Natural killer cell (primary cell): Measurements from ENCODE around the gene LYRM1. TPM values are rescaled to one million over a fixed set of nuclear protein-coding genes. Genes with fewer than 3 reads are reported as not detected.

Source experiments
- ATAC-seq, 3 donors: fragments of 150-1000 bp in 2 of 3; fragments of 200-7000 bp in 1 of 3; cut with Tn5 transposase; 1 replicate in 1 of 3; 2 replicates in 2 of 3; pipeline ENCODE4 v1.10.0; 2021; ENCODE audit warnings: mild to moderate bottlenecking in 2 of 3, moderate library complexity in 2 of 3
- DNase-seq, 2 donors: peaks; one replicate each; pipeline versions ENCODE4 v3.0.0 to v3.0.0-alpha.2; 2013 to 2021; ENCODE audit warnings: mixed read lengths in 1 of 2
- H3K27ac ChIP-seq: one replicate; pipeline ENCODE4 v1.5.1; 2013; ENCODE audit warnings: mild to moderate bottlenecking, low read length
- H3K27me3 ChIP-seq: one replicate; pipeline ENCODE4 v1.6.1; 2013; ENCODE audit warnings: low read length; ENCODE audit not compliant: control insufficient read depth, insufficient read depth
- H3K36me3 ChIP-seq: one replicate; pipeline ENCODE4 v1.6.1; 2013; ENCODE audit warnings: low read length; ENCODE audit not compliant: control insufficient read depth, insufficient read depth
- H3K4me1 ChIP-seq: one replicate; pipeline ENCODE4 v1.6.1; 2013; ENCODE audit warnings: low read length; ENCODE audit not compliant: control insufficient read depth, insufficient read depth
- H3K4me3 ChIP-seq: one replicate; pipeline ENCODE4 v1.5.1; 2013; ENCODE audit warnings: low read length
- H3K9me3 ChIP-seq: one replicate; pipeline ENCODE4 v1.6.1; 2013; ENCODE audit warnings: low read length; ENCODE audit not compliant: control insufficient read depth, insufficient read depth
- H3K27ac Mint-ChIP-seq, 2 donors: one replicate each; pipeline ENCODE4 v1.8.0; 2022; ENCODE audit warnings: mild to moderate bottlenecking in 2 of 2, mixed read lengths in 2 of 2, moderate library complexity in 1 of 2
- H3K27me3 Mint-ChIP-seq, 2 donors: one replicate each; pipeline ENCODE4 v1.8.0; 2022; ENCODE audit warnings: low read depth in 2 of 2, mixed read lengths in 2 of 2
- H3K36me3 Mint-ChIP-seq: one replicate; pipeline ENCODE4 v1.8.0; 2022; ENCODE audit warnings: mixed read lengths
- H3K4me1 Mint-ChIP-seq, 2 donors: one replicate each; pipeline ENCODE4 v1.8.0; 2022; ENCODE audit warnings: mixed read lengths in 2 of 2
- H3K4me3 Mint-ChIP-seq: one replicate; pipeline ENCODE4 v1.8.0; 2022; ENCODE audit warnings: mild to moderate bottlenecking, moderate library complexity, mixed read lengths
- H3K9me3 Mint-ChIP-seq, 2 donors: one replicate each; pipeline ENCODE4 v1.8.0; 2022; ENCODE audit warnings: mixed read lengths in 2 of 2
- CTCF ChIP-seq: fragments of 200-600 bp; IDR thresholded peaks from one replicate; pipeline ENCODE4 v1.8.0; 2022; ENCODE audit warnings: antibody characterized with exemption
- WGBS: methylation state at CpG from one replicate; pipeline ENCODE4 v1.1.7; 2013; ENCODE audit warnings: missing lambda C conversion rate; ENCODE audit not compliant: insufficient coverage; 5-methylcytosine and 5-hydroxymethylcytosine counted together
- intact Hi-C: fragments of 100-400 bp; cut with micrococcal nuclease; formaldehyde crosslinking; loops from one replicate; pipeline ENCODE4 v1.14.2; 2022
- total RNA-seq, 4 donors: library from RNA; stranded (reverse); fragments of 120-200 nt in 1 of 4; gene quantifications; one replicate each; pipeline versions ENCODE4 v1.2.3 to v1.2.4, GENCODE V29; 2013 to 2022

Gene LYRM1
- total RNA-seq, 3 donors from 2014 or later (not counting 1 experiment from before 2014, with no cell fraction given), result 15.3 to 25.7 (median 17.2) TPM

- H3K27ac ChIP-seq, result peak overlapping the region; percentile 58
- no peaks in the 10 kb centered on the region for H3K36me3 Mint-ChIP-seq
- no peak for DNase-seq
- no peaks in the 10 kb centered on the region for H3K27me3 ChIP-seq
- H3K36me3 ChIP-seq, result no peaks in the 10 kb centered on the region
- peaks cover 12% of the 10 kb centered on the region for H3K4me1 ChIP-seq
- H3K9me3 Mint-ChIP-seq, result no peaks in the 10 kb centered on the region
- H3K27ac Mint-ChIP-seq, result peak overlapping the region; percentile 93
- H3K4me1 Mint-ChIP-seq, result peaks cover 44 to 48% of the 10 kb centered on the region in 2 donors
- no peak overlapping the region for H3K4me3 ChIP-seq
- no peaks in the 10 kb centered on the region for H3K27me3 Mint-ChIP-seq
- no peaks in the 10 kb centered on the region for H3K9me3 ChIP-seq
- intact Hi-C loops, result no loop called here
- ATAC-seq, result no peak
- H3K4me3 Mint-ChIP-seq, result peak overlapping the region; percentile 74
- WGBS, result 85% methylated on average over 4 of the region's 4 CpGs
- no peak for TF ChIP-seq CTCF
These were observed 26.4 kb upstream of the LYRM1 start for GRCh38 chr16:20874088-20874581.

- H3K36me3 Mint-ChIP-seq, result no peaks in the 10 kb centered on the region
- WGBS, result no CpG with 5 or more reads among the region's 1 CpG
- no peaks in the 10 kb centered on the region for H3K9me3 Mint-ChIP-seq
- intact Hi-C loops, result no loop called here
- Histone ChIP-seq H3K4me3 (no peak overlapping the region), H3K27ac (no peak overlapping the region), H3K36me3 (no peaks in the 10 kb centered on the region), H3K9me3 (no peaks in the 10 kb centered on the region), H3K27me3 (no peaks in the 10 kb centered on the region), H3K4me1 (peaks cover 12% of the 10 kb centered on the region)
- peak overlapping the region; percentile 93 for H3K27ac Mint-ChIP-seq
- ATAC-seq, result no peak
- no peaks in the 10 kb centered on the region for H3K27me3 Mint-ChIP-seq
- DNase-seq, result no peak
- peaks cover 38 to 46% of the 10 kb centered on the region in 2 donors for H3K4me1 Mint-ChIP-seq
- peak overlapping the region; percentile 35 for H3K4me3 Mint-ChIP-seq
- TF ChIP-seq CTCF, result no peak
These were observed 25.3 kb upstream of the LYRM1 start for GRCh38 chr16:20875355-20875650.

GRCh38 chr16:20878682-20879147, 21.9 kb upstream of the LYRM1 start:
- Histone ChIP-seq H3K4me1 (peaks cover 6% of the 10 kb centered on the region), H3K9me3 (no peaks in the 10 kb centered on the region), H3K36me3 (no peaks in the 10 kb centered on the region), H3K4me3 (no peak overlapping the region), H3K27me3 (no peaks in the 10 kb centered on the region), H3K27ac (no peak overlapping the region)
- Mint-ChIP-seq H3K9me3 (no peaks in the 10 kb centered on the region), H3K27me3 (no peaks in the 10 kb centered on the region), H3K4me1 (peaks cover 18 to 28% of the 10 kb centered on the region in 2 donors), H3K4me3 (no peak overlapping the region), H3K27ac (no peak overlapping the region), H3K36me3 (no peaks in the 10 kb centered on the region)
- DNase-seq (no peak), ATAC-seq (no peak)
- 88% methylated on average over 4 of the region's 5 CpGs for WGBS
- intact Hi-C loops, result no loop called here
- TF ChIP-seq CTCF, result no peak
